ENCODE measurements around the gene CCDC124. TPM values are rescaled to one million over a fixed set of nuclear protein-coding genes. Genes with fewer than 3 reads are reported as not detected.

Gene CCDC124
- total RNA-seq, 4 donors from 2014 or later, result 36.9 to 93.5 (median 41.4) TPM

GRCh38 chr19:17943274-17944221 is 10.7 kb downstream of the CCDC124 start:
- Histone ChIP-seq H3K27ac (no peak overlapping the region), H3K9me3 (no peaks in the 10 kb centered on the region), H3K4me3 (no peak overlapping the region), H3K27me3 (peaks cover under 1% of the 10 kb centered on the region), H3K36me3 (no peaks in the 10 kb centered on the region), H3K4me1 (peaks cover 6 to 15% (median 8%) of the 10 kb centered on the region in 4 donors)
- DNase-seq, result no peak
- intact Hi-C loops (cut with DNase I; ENCODE audit: low total_unique reads) (no loop called here), in situ Hi-C loops (cut with MboI; ENCODE audit: low pct_ligation_motif_present in 1 of 4, low pct_unique_long_range_greater_than_20kb in 1 of 4, low sequenced_read_pairs in 3 of 4) (loop anchor here in 2 of 4 donors (10.0 to 25.0 kb wide), 2 partner anchors 51 to 119 kb away; no protein-coding TSS in a partner anchor)
- TF ChIP-seq EP300 (IDR thresholded peaks at IDR 0.05; ENCODE audit: low read depth) (no peak), POLR2AphosphoS5 (IDR thresholded peaks at IDR 0.05) (no peak), POLR2A (IDR thresholded peaks at IDR 0.05) (no peak), CTCF (IDR thresholded peaks at IDR 0.05) (no peak)
- WGBS, 2 donors (ENCODE audit: low coverage in 1 of 2), result 85% methylated on average over 28 of the region's 57 CpGs; no CpG with 5 or more reads in 1 of the 2 donors

GRCh38 chr19:17944301-17944700 is 11.5 kb downstream of the CCDC124 start:
- TF ChIP-seq CTCF (IDR thresholded peaks at IDR 0.05) (no peak), POLR2AphosphoS5 (IDR thresholded peaks at IDR 0.05) (no peak), EP300 (IDR thresholded peaks at IDR 0.05; ENCODE audit: low read depth) (no peak), POLR2A (IDR thresholded peaks at IDR 0.05) (no peak)
- peaks cover 12 to 23% (median 15%) of the 10 kb centered on the region in 4 donors for H3K4me1 ChIP-seq
- H3K36me3 ChIP-seq, result no peaks in the 10 kb centered on the region
- no peak overlapping the region for H3K4me3 ChIP-seq
- H3K9me3 ChIP-seq, result no peaks in the 10 kb centered on the region
- WGBS, 2 donors (ENCODE audit: low coverage in 1 of 2), result 57% methylated on average over 4 of the region's 4 CpGs; no CpG with 5 or more reads in 1 of the 2 donors
- DNase-seq, result no peak
- in situ Hi-C loops (cut with MboI; ENCODE audit: low pct_ligation_motif_present in 1 of 4, low pct_unique_long_range_greater_than_20kb in 1 of 4, low sequenced_read_pairs in 3 of 4), result loop anchor here in 2 of 4 donors (10.0 to 25.0 kb wide), 2 partner anchors 50 to 118 kb away; no protein-coding TSS in a partner anchor
- H3K27ac ChIP-seq, result no peak overlapping the region
- H3K27me3 ChIP-seq, result peaks cover 8% of the 10 kb centered on the region
- intact Hi-C loops (cut with DNase I; ENCODE audit: low total_unique reads), result no loop called here

- TF ChIP-seq EP300 (IDR thresholded peaks at IDR 0.05; ENCODE audit: low read depth) (no peak), CTCF (IDR thresholded peaks at IDR 0.05) (no peak), POLR2AphosphoS5 (IDR thresholded peaks at IDR 0.05) (no peak), POLR2A (IDR thresholded peaks at IDR 0.05) (no peak)
- 17 to 40% methylated on average over 5 to 29 of the region's 29 CpGs for WGBS, 2 donors (ENCODE audit: low coverage in 1 of 2)
- intact Hi-C loops (cut with DNase I; ENCODE audit: low total_unique reads), result no loop called here
- peaks cover 37% of the 10 kb centered on the region for H3K27me3 ChIP-seq
- H3K9me3 ChIP-seq, result no peaks in the 10 kb centered on the region
- DNase-seq, result no peak
- peak overlapping the region; percentile 19 to 79 (median 62) for H3K4me3 ChIP-seq
- H3K36me3 ChIP-seq, result no peaks in the 10 kb centered on the region
- H3K27ac ChIP-seq, result peak overlapping the region; percentile 39 to 64 (median 52)
- in situ Hi-C loops (cut with MboI; ENCODE audit: low pct_ligation_motif_present in 1 of 4, low pct_unique_long_range_greater_than_20kb in 1 of 4, low sequenced_read_pairs in 3 of 4), result loop anchor here in 2 of 4 donors (10.0 to 25.0 kb wide), 2 partner anchors 48 to 115 kb away; no protein-coding TSS in a partner anchor
- peaks cover 28 to 46% (median 40%) of the 10 kb centered on the region in 4 donors for H3K4me1 ChIP-seq
These were observed 14.4 kb downstream of the CCDC124 start for GRCh38 chr19:17946965-17947784.

Measured in transverse colon (tissue), 4 donors.